Pons (tissue), 1 donor: ENCODE results near the gene UEVLD.
A peak's percentile ranks its signal among the peaks of the same experiment; 100 is the strongest.
"Not testable (repeated sequence)": the region's sequence is repeated elsewhere in the genome, so short reads cannot be mapped to it uniquely, and the experiment has no call there.

Experiments
- DNase-seq: peaks from one replicate; pipeline ENCODE4 v3.0.0-alpha.2; 2016; ENCODE audit warnings: low spot score

UEVLD gene

GRCh38 chr11:18588297-18589252, at the start of gene UEVLD:
Gene UEVLD (minus strand): TSS chr11:18588734. CDS start chr11:18588654, 80 bp downstream.
- DNase-seq = peak; percentile 80

- DNase-seq = peak; percentile 99
These were observed 45.9 kb upstream of the UEVLD start, which contains the start of gene SPTY2D1 for GRCh38 chr11:18634140-18635032. Gene SPTY2D1 (minus strand): TSS chr11:18634342. CDS start chr11:18634257, 85 bp downstream.

- no peak for DNase-seq
These were observed 45.0 kb upstream of the UEVLD start for GRCh38 chr11:18633256-18634139.

GRCh38 chr11:18632841-18633240, 44.3 kb upstream of the UEVLD start:
- no peak for DNase-seq

GRCh38 chr11:18624161-18624560, 35.6 kb upstream of the UEVLD start:
- DNase-seq = peak; percentile 62

GRCh38 chr11:18623707-18624106, 35.2 kb upstream of the UEVLD start:
- DNase-seq = no peak

GRCh38 chr11:18618342-18619025, 29.9 kb upstream of the UEVLD start:
- no peak for DNase-seq

- DNase-seq = no peak
These were observed 29.3 kb upstream of the UEVLD start for GRCh38 chr11:18617688-18618341.

- DNase-seq = peak; percentile 17
These were observed 27.3 kb upstream of the UEVLD start for GRCh38 chr11:18615628-18616392.

- DNase-seq = no peak
These were observed 26.1 kb upstream of the UEVLD start for GRCh38 chr11:18614667-18615066.

- DNase-seq = no peak
These were observed 23.9 kb upstream of the UEVLD start for GRCh38 chr11:18612394-18612793.

- no peak for DNase-seq
These were observed 22.7 kb upstream of the UEVLD start for GRCh38 chr11:18611196-18611595.

GRCh38 chr11:18608376-18608775, 19.8 kb upstream of the UEVLD start:
- DNase-seq = no peak

- DNase-seq = no peak
These were observed 12.5 kb upstream of the UEVLD start for GRCh38 chr11:18600915-18601569.

GRCh38 chr11:18599739-18600230, 11.3 kb upstream of the UEVLD start, which contains the start of gene MISFA:
Gene MISFA (plus strand): TSS chr11:18599789. CDS start chr11:18599929, 140 bp downstream.
- DNase-seq = no peak

GRCh38 chr11:18594999-18595749, 6.6 kb upstream of the UEVLD start:
- DNase-seq = no peak

- not testable (repeated sequence) for DNase-seq
These were observed 5.6 kb upstream of the UEVLD start for GRCh38 chr11:18594088-18594487.

- DNase-seq = no peak
These were observed 2.0 kb upstream of the UEVLD start for GRCh38 chr11:18590571-18590970.
